Inferior parietal cortex (tissue), 1 donor: Measurements from ENCODE around the gene ADAMTS17.
A peak's percentile ranks its signal among the peaks of the same experiment; 100 is the strongest.

Experiments used
- DNase-seq: peaks from one replicate; pipeline ENCODE4 v3.0.0-alpha.2; 2016; ENCODE audit errors: extremely low spot score

ADAMTS17 gene

GRCh38 chr15:99979371-99979770, 362.4 kb downstream of the ADAMTS17 start:
- no peak for DNase-seq

GRCh38 chr15:99978426-99978825, 363.3 kb downstream of the ADAMTS17 start:
- no peak for DNase-seq

GRCh38 chr15:99977929-99978328, 363.8 kb downstream of the ADAMTS17 start:
- no peak for DNase-seq

GRCh38 chr15:99976811-99977271, 364.9 kb downstream of the ADAMTS17 start:
- DNase-seq, result no peak

- no peak for DNase-seq
Observed at GRCh38 chr15:99976000-99976399, 365.8 kb downstream of the ADAMTS17 start.

- no peak for DNase-seq
Observed at GRCh38 chr15:99974246-99974645, 367.5 kb downstream of the ADAMTS17 start.

- DNase-seq, result no peak
Observed at GRCh38 chr15:99973351-99973750, 368.4 kb downstream of the ADAMTS17 start.

GRCh38 chr15:99970891-99971430, 370.8 kb downstream of the ADAMTS17 start:
- no peak for DNase-seq

- DNase-seq, result no peak
Observed at GRCh38 chr15:99969261-99969920, 372.4 kb downstream of the ADAMTS17 start.

- no peak for DNase-seq
Observed at GRCh38 chr15:99967841-99968371, 373.9 kb downstream of the ADAMTS17 start.

- DNase-seq, result no peak
Observed at GRCh38 chr15:99966815-99967214, 375.0 kb downstream of the ADAMTS17 start.

GRCh38 chr15:99965376-99965775, 376.4 kb downstream of the ADAMTS17 start:
- DNase-seq, result no peak

GRCh38 chr15:99963976-99964375, 377.8 kb downstream of the ADAMTS17 start:
- DNase-seq, result no peak

- no peak for DNase-seq
Observed at GRCh38 chr15:99963096-99963825, 378.5 kb downstream of the ADAMTS17 start.

- DNase-seq, result no peak
Observed at GRCh38 chr15:99962006-99962561, 379.7 kb downstream of the ADAMTS17 start.

- DNase-seq, result peak; percentile 41
Observed at GRCh38 chr15:99961011-99961441, 380.7 kb downstream of the ADAMTS17 start.

GRCh38 chr15:99959326-99959725, 382.4 kb downstream of the ADAMTS17 start:
- no peak for DNase-seq

GRCh38 chr15:99958426-99959097, 383.2 kb downstream of the ADAMTS17 start:
- DNase-seq, result no peak

- DNase-seq, result no peak
Observed at GRCh38 chr15:99957642-99958013, 384.1 kb downstream of the ADAMTS17 start.

- no peak for DNase-seq
Observed at GRCh38 chr15:99956820-99957641, 384.7 kb downstream of the ADAMTS17 start.
